Measurements from ENCODE around the gene ZNF791. TPM values are rescaled to one million over a fixed set of nuclear protein-coding genes. Genes with fewer than 3 reads are reported as not detected.

ZNF791 gene
- total and polyA plus RNA-seq, 2 of the 13 experiments (the other 11 are each of a cell fraction or from before 2014, with no cell fraction given) = 12.8 to 17.4 TPM

- peaks cover 0 to 15% of the 10 kb centered on the region in 2 experiments; a peak in 1 of 5 replicates for H3K36me3 ChIP-seq (replicated peaks in 1 of 2; ENCODE audit: control insufficient read depth in 1 of 2, insufficient read depth in 2 of 2, low read length in 2 of 2)
- no peak for ATAC-seq
- no peak for DNase-seq (ENCODE audit: low spot score)
- H2AFZ ChIP-seq (ENCODE audit: low read length) = no peak overlapping the region
- no peaks in the 10 kb centered on the region for H3K27me3 ChIP-seq (ENCODE audit: control insufficient read depth in 1 of 2, insufficient read depth in 2 of 2, low read length in 2 of 2)
- H3K4me2 ChIP-seq (ENCODE audit: low read depth, low read length) = no peak overlapping the region
- H3K27ac ChIP-seq (ENCODE audit: extremely low read length, insufficient read depth, low read length) = peak overlapping the region; percentile 36
- H3K4me3 ChIP-seq (replicated peaks in 1 of 3; ENCODE audit: insufficient read depth in 1 of 3, low read depth in 2 of 3, low read length in 3 of 3) = no peak overlapping the region
- ChIA-PET CTCF (ENCODE audit: low intra/inter-chr PET ratio, low total read pairs) (no interaction called here), POLR2A (no interaction called here)
- H4K20me1 ChIP-seq (ENCODE audit: insufficient read depth, low read length) = no peaks in the 10 kb centered on the region
- WGBS (ENCODE audit: low lambda C conversion rate) = 89% methylated on average over 11 of the region's 11 CpGs
- no peak for FAIRE-seq
- H3K9me3 ChIP-seq (ENCODE audit: low read length) = no peaks in the 10 kb centered on the region
- in situ Hi-C loops (cut with HindIII; ENCODE audit: extremely low pct_ligation_motif_present, low pct_unique_long_range_greater_than_20kb) = no loop called here
- no peaks in the 10 kb centered on the region for H3K79me2 ChIP-seq (ENCODE audit: insufficient read depth, low read length)
- TF ChIP-seq ZKSCAN1 (IDR thresholded peaks at IDR 0.05; ENCODE audit: low read length) (no peak), ATF7-NPFF (CRISPR knock-in tag; IDR thresholded peaks at IDR 0.05; ENCODE audit: low read depth) (no peak), ZSCAN30 (CRISPR knock-in tag; IDR thresholded peaks at IDR 0.05) (no peak), KAT2B (IDR thresholded peaks at IDR 0.05; ENCODE audit: borderline replicate concordance, low read depth, low read length) (no peak), RFX1 (IDR thresholded peaks at IDR 0.05) (no peak), ZHX2 (IDR thresholded peaks at IDR 0.05; ENCODE audit: low read depth) (no peak), ZHX2 (CRISPR knock-in tag; IDR thresholded peaks at IDR 0.05; ENCODE audit: borderline replicate concordance) (no peak)
- H3K9ac ChIP-seq (ENCODE audit: insufficient read depth, low read depth, low read length) = no peak overlapping the region
- intact Hi-C loops (cut with micrococcal nuclease; ENCODE audit: unreplicated experiment) = no loop called here
- H3K4me1 ChIP-seq (ENCODE audit: insufficient read depth, low read length) = peaks cover 6% of the 10 kb centered on the region; the same call in 1 of the 2 replicates
- BruUV-seq (replicated peaks) = no TSS peak
Measured at GRCh38 chr19:12597594-12597993, 13.1 kb upstream of the ZNF791 start.
